ENCODE results near the gene LOX. TPM values are rescaled to one million over a fixed set of nuclear protein-coding genes. Genes with fewer than 3 reads are reported as not detected.

Gene LOX
- total and polyA plus RNA-seq, 4 donors, result 6.6 to 125 (median 24.8) TPM

DNA sequence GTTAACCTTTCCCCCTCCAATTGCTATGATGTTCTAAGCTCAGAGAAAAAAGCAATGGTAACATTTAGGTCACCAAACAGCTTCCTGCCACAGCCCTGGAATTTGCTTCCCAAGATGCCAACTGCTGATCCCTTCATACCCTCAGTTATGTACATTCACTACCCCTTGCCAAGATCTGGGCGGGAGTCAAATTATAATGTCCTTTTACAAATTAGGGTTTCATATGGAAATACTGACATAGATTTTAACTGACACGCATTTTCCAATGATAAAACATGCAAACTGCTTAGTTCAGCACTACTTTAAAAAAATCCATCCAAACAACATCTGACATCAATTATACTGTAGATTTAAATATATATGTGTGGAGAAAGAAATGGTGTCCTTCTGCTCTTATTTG, 5.0 kb downstream of the LOX start:
- intact Hi-C loops (cut with DNase I), result no loop called here

DNA sequence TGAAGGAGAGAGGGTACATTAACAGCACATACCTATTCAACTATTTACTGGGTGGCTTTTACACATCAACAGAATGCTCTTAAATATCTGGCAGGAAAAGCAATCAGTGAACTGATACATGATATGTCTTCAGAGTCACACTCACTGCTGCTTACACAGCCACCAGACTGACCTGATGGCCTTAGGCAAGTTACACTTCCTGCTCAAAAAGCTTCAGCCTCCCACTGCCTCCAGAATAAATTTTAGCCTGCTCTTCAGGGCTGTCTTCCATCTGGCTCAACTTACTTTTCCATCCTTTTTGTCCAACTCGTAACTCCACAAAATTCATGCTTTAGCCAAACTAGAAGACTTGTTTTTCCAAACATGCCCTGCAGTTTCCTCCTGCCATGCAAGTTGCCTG, 10.7 kb downstream of the LOX start:
- ATAC-seq (ENCODE audit: low FRiP score), result no peak
- Histone ChIP-seq H3K4me3 (ENCODE audit: low read length in 2 of 2) (no peak overlapping the region), H3K36me3 (ENCODE audit: control insufficient read depth in 1 of 2, insufficient read depth in 2 of 2, low read length in 1 of 2) (peaks cover 0 to 9% of the 10 kb centered on the region in 2 donors), H3K27ac (ENCODE audit: low read depth in 1 of 2, low read length in 2 of 2) (peak overlapping the region in 1 of 2 donors; percentile 63), H3K9me3 (ENCODE audit: control insufficient read depth, low read length) (no peaks in the 10 kb centered on the region), H3K27me3 (ENCODE audit: control insufficient read depth in 1 of 2, insufficient read depth in 2 of 2, low read length in 1 of 2) (no peaks in the 10 kb centered on the region), H3K4me1 (ENCODE audit: control insufficient read depth in 1 of 2, insufficient read depth in 2 of 2, low read length in 2 of 2) (peaks cover 2 to 5% of the 10 kb centered on the region in 2 donors)
- intact Hi-C loops (cut with DNase I), result no loop called here
- DNase-seq, result no peak
- WGBS, 2 donors, result 3 to 7% methylated on average over 1 of the region's 1 CpG

More for the DNA sequence above, 5.0 kb downstream of the LOX start:
- Histone ChIP-seq H3K9me3 (ENCODE audit: control insufficient read depth, low read length) (no peaks in the 10 kb centered on the region), H3K27me3 (ENCODE audit: control insufficient read depth in 1 of 2, insufficient read depth in 2 of 2, low read length in 1 of 2) (no peaks in the 10 kb centered on the region), H3K27ac (ENCODE audit: low read depth in 1 of 2, low read length in 2 of 2) (no peak overlapping the region), H3K4me3 (ENCODE audit: low read length in 2 of 2) (no peak overlapping the region), H3K36me3 (ENCODE audit: control insufficient read depth in 1 of 2, insufficient read depth in 2 of 2, low read length in 1 of 2) (peaks cover 0 to 4% of the 10 kb centered on the region in 2 donors), H3K4me1 (ENCODE audit: control insufficient read depth in 1 of 2, insufficient read depth in 2 of 2, low read length in 2 of 2) (peaks cover 2 to 3% of the 10 kb centered on the region in 2 donors)
- WGBS, 2 donors, result 44 to 47% methylated on average over 2 of the region's 2 CpGs
- ATAC-seq (ENCODE audit: low FRiP score) (no peak), DNase-seq (no peak)

DNA sequence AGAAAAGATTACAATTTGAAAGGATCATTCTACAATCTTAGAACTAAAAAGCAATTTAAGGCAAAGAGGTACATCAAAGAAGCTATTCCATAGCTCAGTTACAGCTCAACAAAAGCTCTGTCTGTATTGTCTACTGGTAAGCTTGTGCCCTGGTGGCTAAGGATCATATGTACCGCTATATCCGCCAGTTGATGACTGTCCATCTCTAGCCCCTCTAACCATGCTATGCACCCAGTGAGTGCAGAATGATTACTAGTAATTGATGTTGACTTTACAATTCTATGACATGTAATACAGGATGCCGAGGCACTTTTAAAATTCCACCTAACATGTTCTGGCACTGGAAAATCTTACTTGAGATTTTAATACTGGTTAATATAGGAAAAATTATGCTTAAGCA, 13.1 kb downstream of the LOX start:
- intact Hi-C loops (cut with DNase I), result no loop called here
- H3K9me3 ChIP-seq (ENCODE audit: control insufficient read depth, low read length), result no peaks in the 10 kb centered on the region
- H3K4me3 ChIP-seq (ENCODE audit: low read length in 2 of 2), result no peak overlapping the region

DNA sequence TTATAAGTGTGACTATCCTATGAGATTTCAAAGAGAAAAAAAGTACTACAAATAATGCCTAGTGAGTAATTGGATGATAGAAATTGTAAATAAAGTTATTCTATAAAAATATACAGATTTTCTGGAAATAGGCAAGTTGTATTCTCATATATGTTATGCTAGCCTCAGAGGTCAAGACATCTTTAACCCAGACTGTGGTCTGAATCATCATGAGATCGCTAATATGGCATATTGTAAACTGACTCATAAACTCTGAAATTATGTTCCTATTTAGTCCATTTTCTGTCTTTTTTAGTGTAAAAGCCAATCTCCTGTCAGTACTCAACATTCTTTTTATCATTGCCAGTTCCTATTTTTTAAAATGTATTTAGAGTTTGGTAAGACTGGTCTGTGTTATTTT, 14.2 kb downstream of the LOX start:
- no peaks in the 10 kb centered on the region for H3K27me3 ChIP-seq (ENCODE audit: control insufficient read depth in 1 of 2, insufficient read depth in 2 of 2, low read length in 1 of 2)
- no peak overlapping the region for H3K4me3 ChIP-seq (ENCODE audit: low read length in 2 of 2)
- intact Hi-C loops (cut with DNase I), result no loop called here
- H3K9me3 ChIP-seq (ENCODE audit: control insufficient read depth, low read length), result no peaks in the 10 kb centered on the region
- no peak for ATAC-seq (ENCODE audit: low FRiP score)
- no peak for DNase-seq
- peaks cover 2 to 3% of the 10 kb centered on the region in 2 donors for H3K4me1 ChIP-seq (ENCODE audit: control insufficient read depth in 1 of 2, insufficient read depth in 2 of 2, low read length in 2 of 2)
- H3K27ac ChIP-seq (ENCODE audit: low read depth in 1 of 2, low read length in 2 of 2), result no peak overlapping the region
- WGBS, 2 donors, result 63 to 74% methylated on average over 1 of the region's 1 CpG
- H3K36me3 ChIP-seq (ENCODE audit: control insufficient read depth in 1 of 2, insufficient read depth in 2 of 2, low read length in 1 of 2), result peaks cover 0 to 5% of the 10 kb centered on the region in 2 donors

More for the DNA sequence above, 13.1 kb downstream of the LOX start:
- Histone ChIP-seq H3K4me1 (ENCODE audit: control insufficient read depth in 1 of 2, insufficient read depth in 2 of 2, low read length in 2 of 2) (peaks cover 2 to 3% of the 10 kb centered on the region in 2 donors), H3K36me3 (ENCODE audit: control insufficient read depth in 1 of 2, insufficient read depth in 2 of 2, low read length in 1 of 2) (peaks cover 0 to 9% of the 10 kb centered on the region in 2 donors), H3K27me3 (ENCODE audit: control insufficient read depth in 1 of 2, insufficient read depth in 2 of 2, low read length in 1 of 2) (no peaks in the 10 kb centered on the region), H3K27ac (ENCODE audit: low read depth in 1 of 2, low read length in 2 of 2) (no peak overlapping the region)
- ATAC-seq (ENCODE audit: low FRiP score), result no peak
- WGBS, 2 donors, result 91 to 94% methylated on average over 3 of the region's 3 CpGs
- no peak for DNase-seq

DNA sequence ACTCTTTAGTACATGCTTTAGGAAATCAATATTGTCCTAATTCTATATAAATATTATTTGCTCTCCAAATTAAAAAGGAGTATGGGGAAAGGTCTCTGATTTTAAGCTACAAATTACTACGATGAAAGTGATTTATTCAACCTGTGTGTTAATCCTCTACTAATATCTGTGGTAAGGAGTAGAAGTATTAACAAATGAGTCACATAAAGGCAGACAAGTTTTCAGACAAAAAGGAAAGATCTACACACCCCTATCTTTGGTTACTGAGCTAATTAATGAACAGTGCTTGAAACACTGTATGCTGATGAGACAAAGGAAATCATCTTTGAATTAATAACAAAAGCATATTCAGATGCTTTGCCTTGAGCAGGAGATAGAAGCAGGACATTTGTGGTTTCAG, 15.9 kb downstream of the LOX start:
- Histone ChIP-seq H3K9me3 (ENCODE audit: control insufficient read depth, low read length) (no peaks in the 10 kb centered on the region), H3K27ac (ENCODE audit: low read depth in 1 of 2, low read length in 2 of 2) (no peak overlapping the region), H3K4me1 (ENCODE audit: control insufficient read depth in 1 of 2, insufficient read depth in 2 of 2, low read length in 2 of 2) (peaks cover 0 to 3% of the 10 kb centered on the region in 2 donors), H3K4me3 (ENCODE audit: low read length in 2 of 2) (no peak overlapping the region), H3K36me3 (ENCODE audit: control insufficient read depth in 1 of 2, insufficient read depth in 2 of 2, low read length in 1 of 2) (peaks cover 0 to 2% of the 10 kb centered on the region in 2 donors), H3K27me3 (ENCODE audit: control insufficient read depth in 1 of 2, insufficient read depth in 2 of 2, low read length in 1 of 2) (no peaks in the 10 kb centered on the region)
- 79 to 83% methylated on average over 1 of the region's 1 CpG for WGBS, 2 donors
- ATAC-seq (ENCODE audit: low FRiP score) (no peak), DNase-seq (no peak)
- intact Hi-C loops (cut with DNase I), result no loop called here

DNA sequence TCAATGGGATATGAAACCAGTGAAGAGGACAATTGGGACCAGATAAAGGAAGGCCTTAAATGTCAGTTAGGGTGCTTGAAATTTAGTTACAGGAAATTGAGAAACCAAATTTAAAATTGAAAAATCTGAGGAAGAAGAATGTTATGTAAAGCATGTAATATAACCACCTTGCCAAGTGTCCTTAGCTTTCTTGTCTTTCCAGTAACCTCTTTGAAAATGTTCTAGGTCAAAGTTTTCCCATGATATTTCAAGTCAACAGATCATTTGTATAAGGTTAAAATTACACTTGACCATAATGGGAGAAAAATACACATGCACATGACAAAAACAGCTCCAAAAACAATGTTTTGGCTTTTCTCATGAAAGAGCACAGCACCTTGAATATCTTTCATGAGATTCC, 21.1 kb downstream of the LOX start:
- no peak for DNase-seq
- peaks cover 0 to 2% of the 10 kb centered on the region in 2 donors for H3K36me3 ChIP-seq (ENCODE audit: control insufficient read depth in 1 of 2, insufficient read depth in 2 of 2, low read length in 1 of 2)
- no peaks in the 10 kb centered on the region for H3K27me3 ChIP-seq (ENCODE audit: control insufficient read depth in 1 of 2, insufficient read depth in 2 of 2, low read length in 1 of 2)
- intact Hi-C loops (cut with DNase I), result no loop called here
- H3K9me3 ChIP-seq (ENCODE audit: control insufficient read depth, low read length), result no peaks in the 10 kb centered on the region
- no peak for ATAC-seq (ENCODE audit: low FRiP score)
- H3K4me3 ChIP-seq (ENCODE audit: low read length in 2 of 2), result no peak overlapping the region
- H3K4me1 ChIP-seq (ENCODE audit: control insufficient read depth in 1 of 2, insufficient read depth in 2 of 2, low read length in 2 of 2), result no peaks in the 10 kb centered on the region
- H3K27ac ChIP-seq (ENCODE audit: low read depth in 1 of 2, low read length in 2 of 2), result no peak overlapping the region

DNA sequence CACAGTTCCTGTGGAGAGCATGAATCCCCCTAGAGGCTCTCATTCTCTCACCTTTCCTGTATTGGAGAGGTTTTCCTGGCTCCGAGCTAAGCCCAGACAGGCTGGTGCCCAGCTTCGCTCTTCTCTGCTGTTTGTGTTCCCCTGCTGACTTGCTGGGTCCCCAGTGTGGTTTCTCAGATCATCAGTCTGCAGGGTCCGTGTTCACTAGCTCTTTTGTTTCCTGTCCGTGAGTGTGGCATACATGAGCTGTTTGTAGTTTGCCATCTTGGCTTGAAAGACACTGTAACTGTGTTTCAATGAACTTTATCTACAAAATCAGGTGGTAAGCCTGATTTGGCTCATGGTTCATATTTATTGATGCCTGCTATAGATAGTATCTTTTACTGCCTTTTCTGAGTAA, 23.8 kb downstream of the LOX start:
- intact Hi-C loops (cut with DNase I), result no loop called here
- Histone ChIP-seq H3K27me3 (ENCODE audit: control insufficient read depth in 1 of 2, insufficient read depth in 2 of 2, low read length in 1 of 2) (no peaks in the 10 kb centered on the region), H3K9me3 (ENCODE audit: control insufficient read depth, low read length) (no peaks in the 10 kb centered on the region), H3K4me3 (ENCODE audit: low read length in 2 of 2) (no peak overlapping the region), H3K36me3 (ENCODE audit: control insufficient read depth in 1 of 2, insufficient read depth in 2 of 2, low read length in 1 of 2) (peaks cover 0 to 2% of the 10 kb centered on the region in 2 donors), H3K4me1 (ENCODE audit: control insufficient read depth in 1 of 2, insufficient read depth in 2 of 2, low read length in 2 of 2) (no peaks in the 10 kb centered on the region), H3K27ac (ENCODE audit: low read depth in 1 of 2, low read length in 2 of 2) (no peak overlapping the region)
- DNase-seq (no peak), ATAC-seq (ENCODE audit: low FRiP score) (no peak)
- 82 to 85% methylated on average over 4 of the region's 4 CpGs for WGBS, 2 donors

DNA sequence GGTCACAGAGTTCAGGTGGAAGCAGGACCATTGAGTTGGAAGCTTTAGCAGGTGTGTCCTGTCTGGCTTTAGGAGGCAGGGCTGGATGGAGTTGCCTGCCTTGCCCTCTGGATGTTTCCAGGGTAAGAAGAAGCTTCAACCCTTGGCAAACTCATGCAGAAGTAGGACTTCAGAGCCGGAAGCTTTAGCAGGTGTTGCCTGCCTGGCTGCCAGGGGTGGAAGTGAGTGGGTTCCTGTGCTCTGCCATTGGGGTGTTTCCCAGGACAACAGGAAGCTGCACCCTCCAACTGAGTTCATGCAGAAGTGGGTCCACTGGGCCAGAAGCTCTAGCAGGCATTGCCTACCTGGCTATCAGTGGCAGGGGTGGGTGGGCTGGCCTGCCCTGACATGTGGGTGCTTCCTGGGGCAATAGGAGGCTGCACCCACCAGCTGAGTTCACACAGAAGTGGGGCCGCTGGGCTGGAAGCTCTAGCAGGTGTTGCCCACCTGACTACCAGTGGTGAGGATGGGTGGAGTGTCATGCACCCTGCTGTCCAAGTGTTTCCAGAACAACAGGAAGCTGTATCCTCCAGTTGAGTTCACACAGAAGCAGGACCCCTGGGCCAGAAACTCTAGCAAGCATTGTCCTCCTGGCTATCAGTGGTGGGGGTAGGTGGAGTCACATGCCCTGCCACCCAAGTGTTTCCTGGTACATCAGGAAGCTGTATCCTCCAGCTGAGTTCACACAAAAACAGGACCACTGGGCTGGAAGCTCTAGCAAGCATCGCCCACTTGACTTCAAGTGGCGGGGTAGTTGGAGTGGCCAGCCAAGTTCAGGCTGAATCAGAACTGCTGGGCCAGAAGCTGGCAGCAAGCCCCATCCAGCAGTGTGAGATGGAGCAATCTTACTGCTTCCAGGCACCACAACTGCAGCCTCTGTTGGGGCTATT, 24.6 kb downstream of the LOX start:
- 92 to 93% methylated on average over 4 of the region's 4 CpGs for WGBS, 2 donors

DNA sequence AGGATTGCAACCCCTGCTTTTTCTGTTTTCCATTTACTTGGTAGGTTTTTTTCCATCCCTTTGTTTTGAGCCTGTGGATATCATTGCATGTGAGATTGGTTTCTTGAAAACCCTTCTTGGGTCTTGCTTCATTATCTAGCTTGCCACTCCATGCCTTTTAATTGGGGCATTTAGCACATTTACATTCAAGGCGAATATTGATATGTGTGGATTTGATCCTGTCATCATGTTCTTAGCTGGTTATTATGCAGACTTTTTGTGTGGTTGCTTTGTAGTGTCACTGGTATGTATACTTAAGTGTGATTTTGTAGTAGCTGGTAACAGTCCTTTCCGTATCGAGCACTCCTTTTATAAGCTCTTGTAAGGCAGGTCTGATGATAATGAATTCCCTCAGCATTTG, 26.5 kb downstream of the LOX start:
- no peaks in the 10 kb centered on the region for H3K9me3 ChIP-seq (ENCODE audit: control insufficient read depth, low read length)
- 97 to 98% methylated on average over 3 of the region's 3 CpGs for WGBS, 2 donors
- H3K36me3 ChIP-seq (ENCODE audit: control insufficient read depth in 1 of 2, insufficient read depth in 2 of 2, low read length in 1 of 2), result peaks cover 0 to 2% of the 10 kb centered on the region in 2 donors
- ATAC-seq (ENCODE audit: low FRiP score), result no peak
- DNase-seq, result no peak
- no peak overlapping the region for H3K27ac ChIP-seq (ENCODE audit: low read depth in 1 of 2, low read length in 2 of 2)
- H3K27me3 ChIP-seq (ENCODE audit: control insufficient read depth in 1 of 2, insufficient read depth in 2 of 2, low read length in 1 of 2), result no peaks in the 10 kb centered on the region
- H3K4me3 ChIP-seq (ENCODE audit: low read length in 2 of 2), result no peak overlapping the region
- H3K4me1 ChIP-seq (ENCODE audit: control insufficient read depth in 1 of 2, insufficient read depth in 2 of 2, low read length in 2 of 2), result no peaks in the 10 kb centered on the region
- intact Hi-C loops (cut with DNase I), result no loop called here

More for the DNA sequence above, 24.6 kb downstream of the LOX start:
- H3K9me3 ChIP-seq (ENCODE audit: control insufficient read depth, low read length), result no peaks in the 10 kb centered on the region
- no peak overlapping the region for H3K27ac ChIP-seq (ENCODE audit: low read depth in 1 of 2, low read length in 2 of 2)
- no peak overlapping the region for H3K4me3 ChIP-seq (ENCODE audit: low read length in 2 of 2)
- peak; percentile 51 to 64 for DNase-seq
- intact Hi-C loops (cut with DNase I), result no loop called here
- no peaks in the 10 kb centered on the region for H3K4me1 ChIP-seq (ENCODE audit: control insufficient read depth in 1 of 2, insufficient read depth in 2 of 2, low read length in 2 of 2)
- H3K36me3 ChIP-seq (ENCODE audit: control insufficient read depth in 1 of 2, insufficient read depth in 2 of 2, low read length in 1 of 2), result peaks cover 0 to 2% of the 10 kb centered on the region in 2 donors
- no peaks in the 10 kb centered on the region for H3K27me3 ChIP-seq (ENCODE audit: control insufficient read depth in 1 of 2, insufficient read depth in 2 of 2, low read length in 1 of 2)
- no peak for ATAC-seq (ENCODE audit: low FRiP score)

Measured in aorta (tissue), 5 donors.